DMS153 treated with DMSO at 0.1 percent for 48 hours (cell line): ENCODE results near the gene SCAMP5.

Experiments used
- DNase-seq: peaks from one replicate; lab custom pipeline; 2025; ENCODE audit not compliant: unreplicated experiment; lab: John Stamatoyannopoulos, UW

The SCAMP5 gene

GRCh38 chr15:75021341-75021740 is 26.0 kb downstream of the SCAMP5 start:
- no peak for DNase-seq

- no peak for DNase-seq
These were observed 27.4 kb downstream of the SCAMP5 start for GRCh38 chr15:75022783-75023180.

- peak; percentile 41 for DNase-seq
These were observed 28.0 kb downstream of the SCAMP5 start, which contains the start of gene PPCDC for GRCh38 chr15:75023181-75023871. TSS of gene PPCDC (plus strand) at chr15:75023590. CDS start at chr15:75028319, 4,729 bp downstream.

GRCh38 chr15:75023872-75024636 is 28.7 kb downstream of the SCAMP5 start:
- no peak for DNase-seq

GRCh38 chr15:75025107-75025506 is 29.7 kb downstream of the SCAMP5 start:
- DNase-seq = no peak

- no peak for DNase-seq
These were observed 30.3 kb downstream of the SCAMP5 start for GRCh38 chr15:75025548-75026260.

GRCh38 chr15:75027551-75027950 is 32.2 kb downstream of the SCAMP5 start:
- DNase-seq = no peak

- no peak for DNase-seq
These were observed 33.6 kb downstream of the SCAMP5 start for GRCh38 chr15:75028991-75029377.

GRCh38 chr15:75029378-75030022 is 34.1 kb downstream of the SCAMP5 start:
- peak; percentile 20 for DNase-seq

- no peak for DNase-seq
These were observed 34.7 kb downstream of the SCAMP5 start for GRCh38 chr15:75030023-75030413.

GRCh38 chr15:75030424-75030823 is 35.1 kb downstream of the SCAMP5 start:
- no peak for DNase-seq

GRCh38 chr15:75031848-75032247 is 36.5 kb downstream of the SCAMP5 start:
- DNase-seq = no peak

GRCh38 chr15:75032395-75032794 is 37.0 kb downstream of the SCAMP5 start:
- no peak for DNase-seq

- no peak for DNase-seq
These were observed 38.4 kb downstream of the SCAMP5 start for GRCh38 chr15:75033809-75034208.

- DNase-seq = no peak
These were observed 39.3 kb downstream of the SCAMP5 start for GRCh38 chr15:75034615-75035014.

- DNase-seq = no peak
These were observed 40.9 kb downstream of the SCAMP5 start for GRCh38 chr15:75036212-75036616.

GRCh38 chr15:75037685-75038084 is 42.3 kb downstream of the SCAMP5 start:
- no peak for DNase-seq

GRCh38 chr15:75038231-75038630 is 42.9 kb downstream of the SCAMP5 start:
- DNase-seq = no peak

- no peak for DNase-seq
These were observed 47.6 kb downstream of the SCAMP5 start for GRCh38 chr15:75042730-75043508.

- DNase-seq = no peak
These were observed 48.3 kb downstream of the SCAMP5 start for GRCh38 chr15:75043509-75044257.
